HTR-8/SVneo (cell line): ENCODE data around the gene CDC20.

Experiments
- DNase-seq: peaks from one replicate; pipeline ENCODE4 v3.0.0; 2011; ENCODE audit warnings: low spot score, mixed read lengths; ENCODE audit not compliant: insufficient read length
- FAIRE-seq: peaks from 2 replicates; lab custom pipeline; 2011; peaks lifted over from hg19 to GRCh38; lab: Jason Lieb, UNC

The CDC20 gene

DNA sequence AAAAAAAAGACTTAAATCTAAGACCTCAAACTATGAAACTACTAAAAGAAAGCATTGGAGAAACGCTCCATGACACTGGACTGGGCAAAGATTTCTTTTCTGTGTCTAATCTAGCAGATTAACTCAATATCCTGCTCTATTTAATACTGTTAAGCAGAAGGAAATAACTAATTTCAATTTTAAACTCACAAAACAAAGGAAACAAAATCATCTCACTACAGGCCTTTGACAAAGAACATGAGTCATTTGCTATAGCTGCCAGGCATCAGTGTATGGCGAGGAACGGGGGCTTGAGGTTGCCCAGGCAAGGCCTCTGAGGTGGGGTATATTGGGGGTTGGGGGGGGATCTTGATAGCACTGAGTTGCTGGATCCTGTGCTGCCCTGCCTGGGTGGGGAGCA, 51.8 kb downstream of the CDC20 start:
- DNase-seq (no peak), FAIRE-seq (no peak)
